ENCODE data around the gene RINT1.
A peak's percentile ranks its signal among the peaks of the same experiment; 100 is the strongest.
"Not testable (repeated sequence)": the region's sequence is repeated elsewhere in the genome, so short reads cannot be mapped to it uniquely, and the experiment has no call there.

Gene RINT1

DNA sequence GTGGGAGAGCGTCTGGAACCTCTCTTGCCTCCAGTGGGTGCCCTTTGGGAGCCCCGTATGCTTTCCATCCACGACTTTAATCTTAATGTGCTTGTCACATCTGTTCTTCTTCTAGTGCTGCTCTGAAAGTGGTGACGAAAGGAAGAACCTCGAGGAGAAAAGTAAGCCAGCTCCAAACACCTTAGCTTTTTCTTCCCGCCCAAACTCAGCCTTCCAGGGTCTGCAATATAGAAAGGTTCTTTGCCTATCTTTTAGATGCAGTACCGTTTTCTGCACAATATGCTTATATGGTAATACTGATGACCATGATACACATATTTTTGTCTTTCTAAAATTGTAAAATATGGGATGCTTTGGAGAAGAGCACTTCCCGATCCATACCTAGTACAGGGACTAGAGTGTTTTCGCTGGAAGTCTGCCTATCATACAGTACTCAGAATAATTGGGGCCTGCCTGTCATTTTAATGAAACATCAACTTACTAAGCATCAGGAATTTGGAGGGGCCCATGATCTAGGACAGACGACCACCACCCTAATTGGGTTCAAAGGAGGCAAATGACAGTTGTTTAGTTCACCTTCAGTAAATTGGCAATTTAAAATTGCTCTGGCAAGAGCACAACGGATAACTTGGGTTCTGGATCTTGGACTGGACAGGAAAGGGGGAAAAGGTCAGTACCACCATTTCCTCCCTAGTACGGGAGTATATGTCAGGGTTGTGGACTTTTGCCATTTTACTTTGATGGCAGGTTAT is 884 bp downstream of the RINT1 start:
- DNase-seq (ENCODE audit: low read depth): no peak

DNA sequence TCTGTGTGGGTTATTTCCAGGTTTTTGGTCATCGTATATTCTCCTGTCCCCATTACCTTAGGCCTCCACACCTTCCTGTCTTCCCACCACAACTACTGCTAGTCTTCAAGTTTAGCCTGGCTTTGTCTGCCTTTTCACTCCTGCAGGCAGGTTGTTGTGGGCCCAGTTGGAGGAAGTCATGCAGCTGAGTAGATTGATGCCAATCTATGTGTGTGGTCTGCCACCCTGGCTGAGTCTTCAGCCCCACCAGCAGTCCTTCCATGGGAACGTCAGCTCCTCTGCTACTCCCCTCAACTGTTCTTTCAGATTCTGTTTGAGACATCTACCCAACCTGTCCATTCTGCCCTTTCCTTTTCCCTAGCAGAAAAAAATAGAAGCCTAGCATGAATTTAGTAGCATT is 6.3 kb downstream of the RINT1 start:
- DNase-seq (ENCODE audit: low read depth): no peak

DNA sequence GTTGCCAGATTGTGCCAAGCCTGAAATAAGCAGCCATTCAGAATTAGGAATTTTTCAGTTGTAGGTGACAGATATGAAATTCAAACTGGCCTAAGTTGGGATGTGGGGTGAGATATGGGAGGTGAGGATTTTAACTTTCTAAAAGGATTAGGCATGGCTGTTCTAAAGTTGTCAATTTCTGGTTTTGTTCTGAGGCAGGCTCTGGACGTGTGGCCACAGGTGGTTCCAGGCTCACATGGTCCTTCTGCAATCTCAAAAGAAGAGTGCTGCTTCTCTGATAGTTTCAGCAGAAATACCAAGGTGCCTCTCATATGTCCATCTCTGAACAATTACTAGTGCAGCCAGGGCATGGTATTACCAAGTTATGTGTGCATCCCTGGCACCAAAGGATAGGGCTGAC is 27.9 kb downstream of the RINT1 start:
- DNase-seq (ENCODE audit: low read depth): no peak

DNA sequence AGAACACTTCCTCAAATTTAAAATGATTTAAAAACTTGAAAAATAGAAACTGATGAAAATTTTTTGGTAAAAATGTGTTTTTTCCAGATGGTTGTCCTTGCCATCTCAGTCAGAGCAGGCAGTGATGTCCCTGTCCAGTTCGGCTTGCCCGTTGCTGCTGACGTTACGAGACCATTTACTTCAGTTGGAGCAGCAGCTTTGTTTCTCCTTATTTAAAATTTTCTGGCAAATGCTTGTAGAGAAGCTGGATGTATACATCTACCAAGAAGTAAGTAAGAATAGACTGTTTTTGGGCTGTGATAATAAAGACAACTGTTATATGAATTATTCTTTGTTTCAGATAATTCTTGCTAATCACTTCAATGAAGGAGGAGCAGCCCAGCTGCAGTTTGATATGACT is 33.2 kb downstream of the RINT1 start:
- no peak for DNase-seq (ENCODE audit: low read depth)

DNA sequence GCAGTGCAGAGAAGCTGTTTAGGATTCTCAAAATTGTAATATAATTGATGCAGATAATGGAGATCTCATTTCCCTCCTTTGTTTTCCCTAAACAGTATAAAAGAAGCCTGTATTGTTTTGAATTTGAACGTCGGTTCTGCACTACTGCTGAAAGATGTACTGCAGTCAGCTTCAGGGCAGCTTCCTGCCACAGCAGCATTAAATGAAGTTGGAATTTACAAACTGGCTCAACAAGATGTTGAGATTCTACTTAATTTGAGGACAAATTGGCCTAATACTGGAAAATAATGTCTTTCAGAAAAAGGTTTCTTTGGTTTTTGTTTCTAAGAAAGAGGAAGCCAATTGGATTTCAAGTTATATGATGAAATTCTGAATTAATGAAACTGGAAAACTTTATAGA is 35.0 kb downstream of the RINT1 start:
- DNase-seq (ENCODE audit: low read depth): no peak

DNA sequence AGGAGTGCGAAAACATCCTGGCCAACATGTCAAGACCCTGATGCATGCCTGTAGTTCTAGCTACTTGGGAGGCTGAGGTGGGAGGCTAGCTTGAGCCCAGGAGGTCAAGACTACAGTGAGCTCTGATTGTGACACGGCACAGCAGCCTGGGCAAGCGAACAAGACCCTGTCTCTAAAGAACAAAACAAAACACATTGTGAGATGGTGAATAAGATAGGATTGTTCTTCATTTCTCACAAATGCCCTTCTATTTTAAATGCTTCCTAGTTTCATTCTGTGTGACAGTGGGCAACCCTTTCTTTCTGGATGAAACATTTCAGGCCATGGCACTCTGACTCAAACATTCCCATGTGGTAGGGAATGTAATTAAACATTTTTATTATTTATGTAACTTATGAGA is 35.8 kb downstream of the RINT1 start:
- no peak for DNase-seq (ENCODE audit: low read depth)

DNA sequence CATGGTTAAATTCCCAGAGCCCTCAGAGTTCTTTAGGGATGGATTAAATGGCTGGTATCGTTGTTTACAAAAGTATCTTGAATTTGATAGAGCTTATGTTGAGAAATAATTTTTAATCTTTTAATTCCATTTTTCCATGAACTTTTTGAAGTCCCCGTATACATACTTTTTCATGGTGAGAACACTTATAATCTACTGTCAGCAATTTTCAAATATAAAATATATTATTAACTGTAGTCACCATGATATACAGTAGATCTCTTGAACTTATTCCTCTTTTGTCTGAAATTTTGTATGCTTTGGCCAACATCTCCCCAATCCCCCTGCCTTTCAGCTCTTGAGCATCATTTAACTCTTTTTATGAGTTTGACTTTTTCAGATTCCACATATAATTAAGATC is 39.9 kb downstream of the RINT1 start:
- DNase-seq (ENCODE audit: low read depth): no peak

DNA sequence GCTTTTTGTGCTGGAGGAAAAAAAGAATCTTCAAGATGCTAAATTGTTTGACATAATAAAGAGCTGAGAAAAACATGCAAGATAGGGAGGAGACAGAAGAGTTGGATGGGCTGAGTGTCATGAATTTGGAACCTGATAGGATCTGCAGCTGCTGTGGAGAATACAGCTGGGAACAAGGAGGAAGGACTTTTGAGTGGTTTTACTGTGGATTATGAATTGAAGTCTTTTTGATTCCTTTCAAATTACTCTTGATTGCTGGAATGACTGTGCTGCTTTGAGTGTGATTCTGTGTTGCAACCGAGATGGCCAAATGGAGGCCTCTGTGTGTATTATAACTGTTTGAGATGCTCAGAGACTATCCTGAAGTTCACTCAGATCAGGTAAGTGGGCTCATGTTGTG is 45.2 kb downstream of the RINT1 start:
- no peak for DNase-seq (ENCODE audit: low read depth)

DNA sequence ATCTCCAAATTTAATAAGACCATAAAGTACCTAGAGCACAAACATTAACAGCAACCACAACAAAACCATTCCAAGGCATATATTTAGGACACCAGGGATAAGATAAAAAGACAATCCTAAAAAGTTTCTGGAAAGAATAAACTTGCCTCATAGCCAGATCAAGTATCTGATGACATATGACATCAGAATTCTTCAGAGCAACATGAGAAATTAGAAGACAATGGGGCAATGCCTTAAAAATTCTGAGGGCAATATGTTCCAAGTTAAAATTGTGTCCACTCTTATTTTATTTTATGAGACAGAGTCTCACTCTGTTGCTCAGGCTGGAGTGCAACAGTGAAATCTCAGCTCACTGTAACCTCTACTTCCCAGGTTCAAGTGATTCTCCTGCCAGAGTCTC is 46.5 kb downstream of the RINT1 start:
- DNase-seq (ENCODE audit: low read depth): no peak

DNA sequence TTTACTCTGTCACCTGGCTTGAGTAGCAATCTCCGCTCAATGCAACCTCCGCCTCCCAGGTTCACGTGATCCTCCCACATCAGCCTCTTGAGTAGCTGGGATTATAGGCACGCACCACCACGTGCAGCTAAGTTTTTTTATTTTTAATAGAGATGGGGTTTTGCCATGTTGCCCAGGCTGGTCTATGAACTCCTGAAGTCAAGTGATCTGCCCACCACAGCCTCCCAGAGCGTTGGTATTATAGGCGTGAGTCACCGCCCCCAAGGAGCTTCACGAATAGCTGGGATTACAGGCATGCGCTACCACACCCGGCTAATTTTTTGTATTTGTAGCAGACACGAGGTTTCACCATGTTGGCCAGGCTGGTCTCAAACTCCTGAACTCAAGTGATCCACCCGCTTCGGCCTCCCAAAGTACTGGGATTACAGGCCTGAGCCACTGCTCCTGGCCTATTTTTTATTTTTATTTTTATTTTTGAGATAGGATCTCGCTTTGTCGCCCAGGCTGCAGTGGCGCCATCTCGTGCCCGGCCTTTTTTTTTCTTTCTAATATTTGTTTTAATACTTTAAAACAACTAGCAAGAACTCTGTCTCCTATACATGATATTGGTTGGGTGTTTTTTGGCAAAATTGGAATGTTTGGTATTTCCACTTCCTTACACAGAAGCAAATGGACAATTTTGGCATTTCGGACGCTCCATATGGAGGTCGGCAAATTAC is 48.2 kb downstream of the RINT1 start:
- DNase-seq (ENCODE audit: low read depth): no peak

DNA sequence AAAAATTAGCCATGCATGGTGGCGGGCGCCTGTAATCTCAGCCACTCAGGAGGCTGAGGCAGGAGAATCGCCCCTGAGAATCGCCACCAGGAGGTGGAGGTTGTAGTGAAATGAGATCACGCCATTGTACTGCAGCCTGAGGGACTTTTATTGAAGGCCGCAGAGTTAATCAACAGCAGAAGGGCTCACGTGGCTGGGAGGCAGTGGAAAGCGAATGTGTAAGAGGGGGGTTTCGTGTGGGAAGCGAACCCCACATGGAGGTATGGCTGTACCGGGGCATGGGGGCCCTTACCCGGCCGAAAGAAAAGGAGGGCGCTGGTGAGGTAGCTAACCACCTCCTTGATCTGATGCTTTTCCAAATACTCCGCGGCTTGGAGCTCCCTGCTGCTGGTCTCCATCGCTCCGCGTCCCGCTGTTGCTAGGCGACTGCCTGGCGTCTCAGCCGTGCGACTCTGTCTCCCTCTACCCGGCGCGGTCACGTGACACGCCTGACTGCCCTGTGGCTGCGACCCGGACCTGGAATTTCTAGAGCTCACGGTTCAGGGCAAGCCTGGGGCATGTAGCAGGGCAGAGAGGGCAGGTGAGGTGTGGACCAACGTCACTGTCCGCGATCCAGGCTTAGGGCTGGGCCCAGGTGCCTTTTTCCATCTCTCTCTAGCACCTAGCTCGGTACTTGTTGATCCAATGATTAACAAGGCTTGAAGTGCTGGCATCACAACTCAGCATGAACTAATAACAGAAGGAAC is 49.2 kb downstream of the RINT1 start, which contains the start of gene EFCAB10:
TSS of gene EFCAB10 (minus strand) at position 428 of the 746 bp plus-strand sequence. CDS start at position 398, 30 bp downstream.
- peak; percentile 4 for DNase-seq (ENCODE audit: low read depth)

DNA sequence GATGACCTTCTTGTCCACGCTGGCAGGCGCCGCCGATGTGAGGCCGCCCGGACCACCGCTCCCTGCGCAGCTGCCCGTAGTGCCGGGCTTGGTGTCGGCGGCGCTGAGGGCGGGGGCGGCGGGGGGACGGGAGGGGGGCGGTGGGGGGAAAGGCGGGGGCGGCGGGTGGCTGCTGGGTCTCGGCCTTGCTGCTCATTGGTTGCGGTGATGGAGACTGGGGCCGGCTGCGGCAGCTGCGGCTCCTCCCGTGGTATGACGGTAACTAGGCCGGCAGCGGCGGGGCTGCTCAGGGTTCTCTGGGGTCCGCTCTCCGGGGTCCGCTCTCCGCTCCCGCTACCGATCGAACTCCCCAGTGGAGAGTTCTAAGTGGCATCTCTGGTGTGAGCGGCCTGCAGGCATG is 51.1 kb downstream of the RINT1 start:
- DNase-seq (ENCODE audit: low read depth): no peak

DNA sequence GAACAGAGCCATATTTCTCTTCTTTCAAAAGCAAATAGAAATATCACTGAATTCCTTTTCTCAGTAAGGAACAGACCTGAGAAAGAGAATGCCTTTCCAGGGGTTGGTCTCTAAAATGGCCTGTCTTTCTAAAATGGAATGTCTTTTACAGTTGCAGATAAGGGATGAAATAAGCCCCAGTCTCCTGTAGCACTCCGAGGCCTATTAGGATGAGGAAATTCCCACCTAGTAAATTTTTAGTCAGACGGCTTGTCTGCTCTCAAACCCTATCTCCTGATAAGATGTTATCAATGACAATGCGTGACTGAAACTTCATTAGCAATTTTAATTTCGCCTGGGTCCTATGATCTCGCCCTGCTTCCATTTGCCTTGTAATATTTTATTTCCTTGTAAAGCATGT is 52.2 kb downstream of the RINT1 start:
- no peak for DNase-seq (ENCODE audit: low read depth)

DNA sequence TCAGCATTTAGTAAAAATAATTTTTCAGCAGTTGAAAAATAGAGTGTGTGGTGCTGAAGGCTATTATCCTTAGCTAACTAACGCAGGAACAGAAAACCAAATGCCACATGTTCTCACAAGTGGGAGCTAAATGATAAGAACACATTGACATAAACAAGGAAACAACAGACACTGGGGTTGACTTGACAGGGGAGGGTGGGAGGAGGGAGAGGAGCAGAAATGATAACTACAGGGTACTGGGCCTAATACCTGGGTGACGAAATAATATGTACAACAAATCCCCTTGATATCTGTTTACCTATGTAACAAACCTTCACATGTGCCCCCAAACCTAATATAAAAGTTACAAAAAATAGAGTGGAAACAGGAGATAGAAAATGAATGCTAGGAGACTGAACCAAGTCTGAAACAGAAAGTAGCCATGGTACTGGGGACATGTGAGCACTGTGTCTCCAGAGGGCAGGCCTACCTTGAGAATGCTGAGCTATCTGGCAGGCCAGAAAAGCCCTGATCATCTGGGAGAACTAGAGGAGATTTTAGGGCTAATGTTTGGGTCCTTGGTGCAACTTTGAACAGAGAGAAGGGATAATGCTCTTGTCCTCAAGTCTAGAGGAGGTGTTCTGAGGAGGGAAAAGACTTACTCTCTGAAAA is 54.0 kb downstream of the RINT1 start:
- DNase-seq (ENCODE audit: low read depth): no peak

DNA sequence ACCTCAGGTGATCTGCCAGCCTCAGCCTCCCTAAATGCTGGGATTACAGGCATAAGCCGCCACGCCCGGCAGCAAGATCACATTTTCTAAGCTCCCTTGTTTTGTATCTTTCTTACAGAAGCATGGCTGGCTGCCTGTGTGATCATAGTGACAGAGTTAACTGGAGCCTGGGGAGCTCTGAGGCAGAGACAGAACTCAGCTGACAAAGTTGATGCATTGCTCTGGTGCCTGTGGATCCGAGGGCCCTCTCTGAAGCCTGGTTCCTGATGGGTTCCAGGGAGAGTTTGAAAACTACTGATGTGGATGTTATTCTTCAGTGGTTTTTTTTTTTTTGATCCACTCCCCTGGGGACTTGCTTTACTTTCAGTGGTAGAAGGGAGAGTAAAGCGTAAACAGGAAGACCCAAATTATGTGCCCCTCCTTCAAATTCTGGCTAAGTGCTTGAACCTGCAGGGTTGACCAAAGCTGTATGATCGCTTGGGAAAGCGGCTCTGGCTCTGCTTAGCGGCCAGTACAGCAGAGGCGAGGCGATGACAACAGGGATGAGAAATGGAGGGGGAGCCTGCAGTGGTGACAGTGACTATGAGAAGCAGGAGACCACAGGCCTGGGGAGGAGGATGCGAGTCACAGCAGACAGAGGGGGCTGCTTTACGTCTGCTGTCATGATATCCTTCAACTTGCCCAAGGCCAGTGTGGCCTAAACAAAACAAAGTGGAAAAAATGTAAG is 56.1 kb downstream of the RINT1 start:
- no peak for DNase-seq (ENCODE audit: low read depth)

DNA sequence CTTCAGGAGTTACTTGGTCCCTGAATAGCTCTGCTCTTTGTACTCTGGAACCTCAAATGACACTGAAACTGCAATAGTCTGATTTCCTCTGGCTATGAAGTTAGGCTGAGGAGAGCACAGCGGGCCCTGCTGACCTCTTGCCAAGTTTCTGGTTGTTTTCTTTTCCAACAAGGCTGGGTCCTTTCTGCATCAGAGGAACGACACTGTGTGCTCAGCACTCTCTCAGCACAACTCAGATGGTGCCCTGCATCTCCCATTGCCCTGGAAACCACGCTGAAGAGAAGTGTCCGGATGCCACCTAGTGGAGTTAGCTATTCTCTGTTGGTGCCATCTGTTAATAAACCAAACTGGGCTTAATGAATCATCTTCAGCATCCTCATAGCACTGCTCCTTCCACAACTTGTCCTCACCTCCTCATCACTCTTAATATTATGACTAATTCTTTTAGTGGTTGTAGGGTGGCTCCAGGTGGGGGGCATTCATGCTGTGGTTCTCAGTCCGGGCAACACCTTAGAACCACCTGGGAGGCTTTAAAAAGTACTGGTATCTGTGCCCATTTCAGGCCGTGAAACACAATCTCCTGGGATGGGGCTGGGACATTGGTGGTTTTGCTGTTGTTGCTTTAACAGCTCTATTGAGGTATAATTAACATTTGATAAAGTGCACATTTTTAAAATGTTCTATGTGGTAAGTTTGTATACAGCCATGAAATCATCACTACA is 57.5 kb downstream of the RINT1 start:
- DNase-seq (ENCODE audit: low read depth): peak; percentile 5

DNA sequence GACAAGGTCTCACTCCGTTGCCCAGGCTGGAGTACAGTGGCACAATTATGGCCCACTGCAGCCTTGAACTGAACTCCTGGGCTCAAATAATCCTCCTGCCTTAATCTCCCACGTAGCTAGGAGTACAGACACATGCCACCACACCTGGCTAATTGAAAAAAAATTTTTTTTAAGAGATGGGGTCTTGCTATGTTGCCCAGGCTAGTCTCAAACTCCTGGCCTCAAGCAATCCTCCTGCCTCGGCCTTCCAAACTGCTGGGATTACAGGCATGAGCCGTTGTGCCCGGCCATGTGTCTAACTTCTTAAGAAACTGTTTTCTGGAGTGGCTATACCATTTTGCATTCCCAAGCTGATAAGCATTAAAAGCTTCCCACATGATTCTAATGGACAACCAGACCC is 58.8 kb downstream of the RINT1 start:
- no peak for DNase-seq (ENCODE audit: low read depth)

DNA sequence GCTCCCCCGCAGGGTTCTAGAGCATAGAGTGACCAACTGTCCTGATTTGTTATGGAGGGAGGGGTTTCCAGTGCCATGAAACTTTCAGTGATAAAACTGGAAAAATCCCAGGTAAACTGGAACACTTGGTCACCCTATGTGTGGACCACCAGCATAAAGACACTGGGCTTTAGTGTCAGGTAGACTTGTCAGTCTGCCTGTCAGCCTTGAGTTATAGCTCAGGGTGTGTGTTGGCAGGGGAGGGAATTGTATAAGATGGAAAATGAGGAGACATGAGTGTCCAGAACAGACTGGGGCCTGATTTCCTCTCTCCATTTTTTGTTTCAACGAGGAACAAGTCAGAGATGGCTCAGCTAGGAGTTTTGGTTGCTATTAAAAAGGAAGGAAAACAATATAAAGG is 59.5 kb downstream of the RINT1 start:
- DNase-seq (ENCODE audit: low read depth): no peak

DNA sequence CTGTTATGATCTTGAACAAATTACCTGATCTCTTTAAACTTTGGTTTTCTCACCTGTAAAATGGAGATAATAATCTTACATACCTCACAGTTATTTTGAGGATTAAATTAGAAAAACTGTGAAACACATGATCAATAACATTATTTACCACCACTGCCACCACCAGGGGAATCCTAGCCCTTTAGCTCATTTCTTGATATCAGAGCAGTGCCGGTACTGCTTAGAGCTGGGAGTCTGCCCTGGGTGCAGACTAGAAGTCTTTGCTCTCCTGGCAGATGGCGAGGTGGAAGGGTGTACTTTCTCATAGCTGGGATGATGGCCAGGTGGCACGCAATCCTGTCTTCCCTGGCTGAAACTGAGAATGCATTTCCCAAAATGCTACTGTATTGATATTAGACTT is 62.0 kb downstream of the RINT1 start:
- no peak for DNase-seq (ENCODE audit: low read depth)

DNA sequence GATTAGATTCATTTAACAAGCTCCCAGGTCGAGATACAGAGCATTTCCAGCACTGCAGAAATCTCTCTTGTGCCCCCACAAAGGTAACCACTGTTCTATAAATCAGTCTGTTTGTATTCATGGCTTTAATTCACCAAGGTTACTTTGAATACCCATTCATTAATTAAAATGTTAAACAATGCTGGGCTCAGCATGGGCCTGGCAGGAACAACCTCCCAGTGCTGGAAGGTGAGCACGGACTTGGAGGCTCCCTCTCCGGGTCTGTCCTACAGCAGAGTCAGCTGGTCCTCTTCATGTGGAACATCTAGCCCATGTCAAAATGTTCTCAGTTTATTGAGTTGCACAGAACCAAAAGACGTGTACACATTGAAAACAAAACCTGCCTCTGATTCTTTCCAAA is 64.9 kb downstream of the RINT1 start:
- no peak for DNase-seq (ENCODE audit: low read depth)

DNA sequence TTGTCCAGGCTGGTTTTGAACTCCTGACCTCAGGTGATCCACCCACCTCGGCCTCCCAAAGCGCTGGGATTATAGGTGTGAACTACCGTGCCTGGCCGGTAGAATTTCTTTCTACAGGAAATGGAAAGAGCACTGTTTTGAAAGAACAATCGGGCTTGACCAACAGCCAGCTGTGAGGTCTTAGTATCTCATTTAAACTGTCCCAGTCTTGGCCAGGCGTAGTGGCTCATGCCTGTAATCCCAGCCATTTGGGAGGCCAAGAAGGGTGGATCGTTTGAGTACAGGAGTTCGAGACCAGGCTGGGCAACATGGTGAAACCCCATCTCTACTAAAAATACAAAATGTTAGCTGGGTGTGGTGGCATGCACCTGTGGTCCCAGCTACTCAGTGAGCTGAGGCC is 67.1 kb downstream of the RINT1 start:
- not testable (repeated sequence) for DNase-seq (ENCODE audit: low read depth)
